Liver (tissue), 9 donors: ENCODE measurements around the gene ZNF423. TPM values are rescaled to one million over a fixed set of nuclear protein-coding genes. Genes with fewer than 3 reads are reported as not detected.

Experiments used
- DNase-seq: peaks from one replicate; pipeline ENCODE4 v3.0.0-alpha.2; 2017; ENCODE audit warnings: low spot score
- H3K27ac ChIP-seq, 2 donors: one replicate each; pipeline ENCODE4 v1.7.0; 2013; ENCODE audit warnings: inconsistent platforms in 2 of 2, low read length in 2 of 2, control low read depth in 1 of 2, low read depth in 1 of 2, mild to moderate bottlenecking in 1 of 2
- H3K27me3 ChIP-seq, 4 donors: one replicate each; pipeline versions ENCODE4 v1.6.1 to v1.7.0; 2013; ENCODE audit warnings: low read length in 3 of 4, inconsistent platforms in 1 of 4, mild to moderate bottlenecking in 1 of 4, moderate library complexity in 1 of 4; ENCODE audit not compliant: control insufficient read depth in 4 of 4, insufficient read depth in 4 of 4
- H3K36me3 ChIP-seq, 4 donors: one replicate each; pipeline versions ENCODE4 v1.6.1 to v1.7.0; 2013; ENCODE audit warnings: low read length in 3 of 4, mild to moderate bottlenecking in 3 of 4, low read depth in 1 of 4, moderate library complexity in 1 of 4; ENCODE audit not compliant: control insufficient read depth in 4 of 4, insufficient read depth in 3 of 4
- H3K4me1 ChIP-seq, 4 donors: one replicate each; pipeline versions ENCODE4 v1.6.1 to v1.7.0; 2013; ENCODE audit warnings: low read length in 3 of 4, mild to moderate bottlenecking in 3 of 4, moderate library complexity in 1 of 4; ENCODE audit not compliant: control insufficient read depth in 4 of 4, insufficient read depth in 4 of 4
- H3K4me3 ChIP-seq, 3 donors: one replicate each; pipeline versions ENCODE4 v1.6.1 to v1.7.0; 2013; ENCODE audit warnings: low read length in 3 of 3, control low read depth in 1 of 3, low read depth in 1 of 3, mild to moderate bottlenecking in 1 of 3
- H3K9ac ChIP-seq, 2 donors: one replicate each; pipeline ENCODE4 v1.7.0; 2013; ENCODE audit warnings: low read length in 2 of 2, mild to moderate bottlenecking in 2 of 2, moderate library complexity in 2 of 2, control low read depth in 1 of 2, low read depth in 1 of 2
- H3K9me3 ChIP-seq, 4 donors: one replicate each; pipeline versions ENCODE4 v1.6.1 to v1.7.0; 2013; ENCODE audit warnings: low read length in 3 of 4; ENCODE audit not compliant: control insufficient read depth in 4 of 4
- FOXA1 ChIP-seq: IDR thresholded peaks from 2 replicates; pipeline ENCODE4 v1.6.1; 2016; ENCODE audit warnings: antibody characterized with exemption
- FOXA2 ChIP-seq: IDR thresholded peaks from 2 replicates; pipeline ENCODE4 v1.6.1; 2016; ENCODE audit warnings: antibody characterized with exemption
- HNF4A ChIP-seq, 2 donors: conservative IDR thresholded peaks; 2 replicates each; pipeline ENCODE4 v1.6.1; 2016; ENCODE audit warnings: antibody characterized with exemption in 2 of 2, mild to moderate bottlenecking in 2 of 2
- HNF4G ChIP-seq: IDR thresholded peaks from 2 replicates; pipeline ENCODE4 v1.6.1; 2016; ENCODE audit warnings: antibody characterized with exemption
- JUND ChIP-seq, 2 donors: IDR thresholded peaks; 2 replicates each; pipeline ENCODE4 v1.6.1; 2016; ENCODE audit warnings: antibody characterized with exemption in 2 of 2
- NR2F2 ChIP-seq: IDR thresholded peaks from 2 replicates; pipeline ENCODE4 v1.6.1; 2016; ENCODE audit warnings: antibody characterized with exemption
- RAD21 ChIP-seq, 2 donors: IDR thresholded peaks; 2 replicates each; pipeline ENCODE4 v1.6.1; 2016; ENCODE audit warnings: antibody characterized with exemption in 2 of 2, mild to moderate bottlenecking in 2 of 2
- REST ChIP-seq: IDR thresholded peaks from 2 replicates; pipeline ENCODE4 v1.6.1; 2016; ENCODE audit warnings: antibody characterized with exemption, mild to moderate bottlenecking
- RXRA ChIP-seq, 2 donors: IDR thresholded peaks; 2 replicates each; pipeline ENCODE4 v1.6.1; 2017 to 2018; ENCODE audit warnings: antibody characterized with exemption in 2 of 2, mild to moderate bottlenecking in 1 of 2
- SP1 ChIP-seq: IDR thresholded peaks from 2 replicates; pipeline ENCODE4 v1.6.1; 2018; ENCODE audit warnings: antibody characterized with exemption, mild to moderate bottlenecking
- TAF1 ChIP-seq: conservative IDR thresholded peaks from 2 replicates; pipeline ENCODE4 v1.6.1; 2016; ENCODE audit warnings: antibody characterized with exemption, mild to moderate bottlenecking
- YY1 ChIP-seq: IDR thresholded peaks from 2 replicates; pipeline ENCODE4 v1.6.1; 2016; ENCODE audit warnings: antibody characterized with exemption, mild to moderate bottlenecking
- ZBTB33 ChIP-seq: IDR thresholded peaks from 2 replicates; pipeline ENCODE4 v1.6.1; 2016; ENCODE audit warnings: antibody characterized with exemption
- WGBS: extraction: QIAGEN DNeasy Blood & Tissue Kit; methylation state at CpG from one replicate; pipeline ENCODE4 v1.1.7; 2013; 5-methylcytosine and 5-hydroxymethylcytosine counted together
- polyA plus RNA-seq, 2 donors: library from polyadenylated mRNA; stranded (reverse) in 1 of 2; unstranded in 1 of 2; fragments of 200-250 nt in 1 of 2; fragments of >200 nt in 1 of 2; fragmentation: Nextera tagmentation in 1 of 2; extraction: Ambion mirVana in 1 of 2; gene quantifications; one replicate each; pipeline versions ENCODE4 v1.2.1 to v1.2.3, GENCODE V29; 2013 to 2015
- total RNA-seq, 2 donors: library from RNA; depleted of rRNA; stranded (reverse); fragments of >200 nt; gene quantifications; one replicate each; pipeline ENCODE4 v1.2.3, GENCODE V29; 2014
- TF ChIP-seq, protein P1 (sequence below): IDR thresholded peaks from 2 replicates; pipeline ENCODE4 v1.6.1; 2016; ENCODE audit warnings: antibody characterized with exemption
- TF ChIP-seq, protein P2 (sequence below): IDR thresholded peaks from 2 replicates; pipeline ENCODE4 v1.6.1; 2016; ENCODE audit warnings: antibody characterized with exemption
- TF ChIP-seq, protein P3 (sequence below): fragments of 150-350 bp; IDR thresholded peaks from 2 replicates; pipeline ENCODE4 v1.5.1; 2017; ENCODE audit warnings: improper control_type of control experiment, low read depth, low read length; ENCODE audit not compliant: missing input control
- donor health status: healthy.
- donor health status: healthy.
- donor health status: healthy.
- donor health status: healthy.
- donor health status: healthy.

ZNF423 gene
- total and polyA plus RNA-seq, 4 donors, result 0.24 to 1.6 (median 0.39) TPM

DNA sequence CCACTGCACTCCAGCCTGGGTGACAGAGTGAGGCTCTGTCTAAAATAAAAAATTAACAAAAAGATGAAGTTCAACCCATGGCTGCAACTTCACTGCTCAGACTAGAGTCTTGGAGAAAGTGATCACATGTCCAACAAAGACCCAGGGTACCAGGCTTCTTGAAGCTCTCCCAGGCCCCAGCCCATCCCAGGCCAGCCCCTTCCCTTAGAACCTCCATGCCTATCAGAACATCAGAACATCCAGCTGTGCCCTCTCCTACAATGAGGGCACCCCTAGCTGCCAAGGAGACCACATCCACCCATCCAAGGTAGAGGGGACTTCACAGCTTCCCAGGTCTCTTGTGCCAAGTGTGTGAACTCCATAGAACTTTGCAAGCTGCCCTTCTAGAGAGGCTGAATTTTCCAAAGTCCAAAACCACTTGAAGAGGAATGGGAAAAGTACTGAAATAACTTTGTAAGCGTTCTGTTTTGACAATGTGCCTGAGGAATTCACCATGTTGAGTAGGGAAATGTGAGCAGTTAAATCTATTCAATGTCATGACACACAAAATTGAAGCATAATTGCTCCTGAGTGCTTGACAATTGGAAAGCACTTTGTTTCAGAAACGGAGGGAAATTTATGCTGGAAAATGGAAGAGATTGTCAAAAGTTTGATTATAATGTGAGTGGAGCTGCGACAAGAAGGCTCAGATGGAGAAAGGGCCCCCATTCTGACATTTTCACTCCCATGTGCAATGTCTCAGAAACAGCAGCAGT is 230.4 kb downstream of the ZNF423 start:
- H3K36me3 ChIP-seq, result no peaks in the 10 kb centered on the region
- no peak for DNase-seq
- TF ChIP-seq, protein P1, sequence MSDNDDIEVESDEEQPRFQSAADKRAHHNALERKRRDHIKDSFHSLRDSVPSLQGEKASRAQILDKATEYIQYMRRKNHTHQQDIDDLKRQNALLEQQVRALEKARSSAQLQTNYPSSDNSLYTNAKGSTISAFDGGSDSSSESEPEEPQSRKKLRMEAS, result no peak
- TF ChIP-seq FOXA2 (no peak), TAF1 (no peak), JUND (IDR thresholded peaks at IDR 0.05) (no peak), RXRA (IDR thresholded peaks at IDR 0.05) (no peak), REST (no peak), HNF4G (no peak), HNF4A (conservative IDR thresholded peaks at IDR 0.05) (no peak), ZBTB33 (no peak), RAD21 (IDR thresholded peaks at IDR 0.05) (no peak)
- H3K27ac ChIP-seq, result no peak overlapping the region
- no peak overlapping the region for H3K4me3 ChIP-seq
- H3K9me3 ChIP-seq, result peaks cover 0 to 3% (median 0%) of the 10 kb centered on the region in 4 donors
- no peaks in the 10 kb centered on the region for H3K27me3 ChIP-seq
- no peaks in the 10 kb centered on the region for H3K4me1 ChIP-seq
- no peak overlapping the region for H3K9ac ChIP-seq
- WGBS, result 74% methylated on average over 3 of the region's 3 CpGs

DNA sequence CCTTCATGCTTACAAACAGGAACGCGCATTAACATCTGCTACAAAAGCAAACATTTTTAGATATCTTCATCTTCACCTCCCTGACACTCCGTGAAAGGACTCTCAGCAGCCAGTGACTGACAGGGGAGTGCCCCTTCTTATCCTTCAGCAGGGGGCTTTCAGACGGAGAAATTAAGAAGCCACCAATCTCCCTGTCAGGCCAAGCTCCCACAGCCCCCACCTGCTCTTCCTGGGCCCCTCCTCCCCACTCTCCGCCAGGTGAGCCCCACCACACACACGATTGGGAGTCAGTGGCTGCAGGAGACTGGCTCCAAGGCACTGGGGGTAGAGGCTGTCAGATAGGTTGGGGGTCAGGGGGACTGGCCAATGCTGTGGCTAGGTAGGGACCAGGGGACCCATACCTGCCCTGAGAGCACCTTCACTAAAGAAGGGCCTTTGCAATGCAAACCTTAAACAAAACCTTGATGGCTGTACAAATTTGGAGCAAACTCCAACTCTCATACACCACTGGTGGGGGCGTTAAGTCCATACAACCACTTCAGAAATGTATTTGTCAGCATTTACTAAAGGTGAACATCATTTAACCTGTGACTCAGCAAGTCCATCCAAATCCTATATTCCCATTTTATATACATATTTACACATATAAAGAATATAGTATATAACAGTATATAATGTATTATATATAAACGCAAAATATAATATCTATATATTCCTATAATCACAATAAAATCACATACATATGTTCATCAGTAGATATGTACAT is 232.2 kb downstream of the ZNF423 start:
- 86% methylated on average over 8 of the region's 8 CpGs for WGBS
- Histone ChIP-seq H3K4me3 (no peak overlapping the region), H3K9ac (no peak overlapping the region), H3K9me3 (no peaks in the 10 kb centered on the region), H3K4me1 (no peaks in the 10 kb centered on the region), H3K27me3 (no peaks in the 10 kb centered on the region), H3K36me3 (no peaks in the 10 kb centered on the region), H3K27ac (no peak overlapping the region)
- no peak for TF ChIP-seq FOXA2
- no peak for TF ChIP-seq JUND (IDR thresholded peaks at IDR 0.05)
- TF ChIP-seq NR2F2, result no peak
- TF ChIP-seq, protein P2, sequence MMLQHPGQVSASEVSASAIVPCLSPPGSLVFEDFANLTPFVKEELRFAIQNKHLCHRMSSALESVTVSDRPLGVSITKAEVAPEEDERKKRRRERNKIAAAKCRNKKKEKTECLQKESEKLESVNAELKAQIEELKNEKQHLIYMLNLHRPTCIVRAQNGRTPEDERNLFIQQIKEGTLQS, result no peak
- TF ChIP-seq YY1, result no peak
- no peak for TF ChIP-seq ZBTB33
- TF ChIP-seq, protein P1, result no peak
- TF ChIP-seq FOXA1, result no peak
- no peak for TF ChIP-seq HNF4A (conservative IDR thresholded peaks at IDR 0.05)
- TF ChIP-seq, protein P3, sequence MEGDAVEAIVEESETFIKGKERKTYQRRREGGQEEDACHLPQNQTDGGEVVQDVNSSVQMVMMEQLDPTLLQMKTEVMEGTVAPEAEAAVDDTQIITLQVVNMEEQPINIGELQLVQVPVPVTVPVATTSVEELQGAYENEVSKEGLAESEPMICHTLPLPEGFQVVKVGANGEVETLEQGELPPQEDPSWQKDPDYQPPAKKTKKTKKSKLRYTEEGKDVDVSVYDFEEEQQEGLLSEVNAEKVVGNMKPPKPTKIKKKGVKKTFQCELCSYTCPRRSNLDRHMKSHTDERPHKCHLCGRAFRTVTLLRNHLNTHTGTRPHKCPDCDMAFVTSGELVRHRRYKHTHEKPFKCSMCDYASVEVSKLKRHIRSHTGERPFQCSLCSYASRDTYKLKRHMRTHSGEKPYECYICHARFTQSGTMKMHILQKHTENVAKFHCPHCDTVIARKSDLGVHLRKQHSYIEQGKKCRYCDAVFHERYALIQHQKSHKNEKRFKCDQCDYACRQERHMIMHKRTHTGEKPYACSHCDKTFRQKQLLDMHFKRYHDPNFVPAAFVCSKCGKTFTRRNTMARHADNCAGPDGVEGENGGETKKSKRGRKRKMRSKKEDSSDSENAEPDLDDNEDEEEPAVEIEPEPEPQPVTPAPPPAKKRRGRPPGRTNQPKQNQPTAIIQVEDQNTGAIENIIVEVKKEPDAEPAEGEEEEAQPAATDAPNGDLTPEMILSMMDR, result no peak
- no peak for TF ChIP-seq SP1
- DNase-seq, result no peak
